HG02642 (cell line): ENCODE data around the gene MDFI.
"Not testable (repeated sequence)": the region's sequence is repeated elsewhere in the genome, so short reads cannot be mapped to it uniquely, and the experiment has no call there.

ENCODE experiments used
- ATAC-seq: cut with Tn5 transposase; IDR thresholded peaks from one replicate; pipeline ENCODE4 v1.9.1; 2021; ENCODE audit warnings: mild to moderate bottlenecking; ENCODE audit not compliant: unreplicated experiment, poor library complexity

MDFI gene

DNA sequence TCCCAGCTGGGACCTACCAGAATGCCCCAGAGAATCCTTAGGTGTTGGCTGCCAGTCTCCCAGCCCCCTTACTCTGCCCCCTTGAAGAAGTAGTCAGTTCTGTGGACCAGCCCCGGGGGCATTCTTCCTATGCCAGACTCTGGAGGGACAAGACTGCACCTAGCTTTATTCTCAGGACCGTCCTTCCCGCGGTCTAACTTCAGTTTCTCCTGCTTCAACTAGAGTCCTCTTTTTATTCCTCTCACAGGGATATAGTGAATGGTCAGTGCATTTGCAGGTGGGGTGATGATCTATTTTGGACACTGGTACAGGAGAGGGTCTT is 35.9 kb upstream of the MDFI start:
- no peak for ATAC-seq

GRCh38 chr6:41602864-41603608 is 35.2 kb upstream of the MDFI start:
- ATAC-seq = peak; percentile 55

- ATAC-seq = no peak
Measured at GRCh38 chr6:41604006-41604405, 34.3 kb upstream of the MDFI start.

DNA sequence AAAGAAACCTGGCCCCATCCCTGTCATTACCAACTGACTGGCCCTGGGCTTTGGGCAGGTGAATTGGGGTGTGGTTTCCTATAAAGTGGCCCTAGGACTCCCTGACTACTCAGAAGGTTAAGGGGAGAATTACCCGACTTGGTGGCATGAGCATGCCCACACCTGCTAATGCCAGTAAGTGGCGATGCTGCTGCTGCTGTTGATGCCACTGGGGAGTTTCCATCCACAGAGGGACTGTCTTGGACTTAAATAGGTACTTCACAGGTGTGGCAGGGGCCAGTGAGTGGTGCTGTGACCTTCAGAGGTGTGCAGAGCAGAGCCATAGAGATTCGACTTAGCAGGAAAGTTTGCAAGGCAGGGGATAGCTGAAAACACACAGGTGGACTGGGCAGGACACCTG is 32.6 kb upstream of the MDFI start:
- no peak for ATAC-seq

DNA sequence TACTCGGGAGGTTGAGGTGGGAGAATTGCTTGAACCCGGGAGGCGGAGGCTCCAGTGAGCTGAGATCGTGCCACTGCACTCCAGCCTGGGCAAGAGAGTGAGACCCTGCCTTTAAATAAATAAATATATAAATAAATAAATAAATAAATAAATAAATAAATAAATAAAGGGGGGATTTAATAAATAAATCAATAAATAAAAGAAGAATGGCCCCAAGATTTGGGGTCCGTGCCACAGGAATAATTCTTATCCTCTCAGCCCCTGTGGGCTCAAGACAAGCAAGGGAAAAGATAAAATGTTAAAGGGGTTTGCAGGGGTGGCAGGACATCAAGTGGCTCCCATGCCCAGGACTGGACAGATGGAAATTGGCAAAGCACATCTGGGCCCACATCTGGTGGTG is 31.2 kb upstream of the MDFI start:
- ATAC-seq = no peak

DNA sequence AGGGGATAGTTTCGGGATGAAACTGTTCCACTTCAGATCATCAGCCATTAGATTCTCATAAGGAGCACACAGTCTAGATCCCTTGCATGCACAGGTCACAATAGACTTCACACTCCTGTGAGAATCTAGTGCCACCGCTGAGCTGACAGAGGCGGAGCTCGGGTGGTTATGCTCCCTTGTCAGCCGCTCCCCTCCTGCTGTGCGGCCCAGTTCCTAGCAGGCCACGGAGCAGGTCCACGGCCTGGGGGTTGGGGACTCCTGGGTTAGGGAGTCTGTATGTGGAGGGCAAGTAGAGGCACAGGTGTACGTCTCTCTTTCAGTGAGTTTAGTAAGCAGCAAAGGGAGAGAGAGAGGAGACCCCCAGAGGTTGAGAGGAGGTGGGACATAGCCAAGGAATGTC is 30.5 kb upstream of the MDFI start:
- ATAC-seq = no peak

GRCh38 chr6:41608443-41609151 is 29.7 kb upstream of the MDFI start:
- no peak for ATAC-seq

DNA sequence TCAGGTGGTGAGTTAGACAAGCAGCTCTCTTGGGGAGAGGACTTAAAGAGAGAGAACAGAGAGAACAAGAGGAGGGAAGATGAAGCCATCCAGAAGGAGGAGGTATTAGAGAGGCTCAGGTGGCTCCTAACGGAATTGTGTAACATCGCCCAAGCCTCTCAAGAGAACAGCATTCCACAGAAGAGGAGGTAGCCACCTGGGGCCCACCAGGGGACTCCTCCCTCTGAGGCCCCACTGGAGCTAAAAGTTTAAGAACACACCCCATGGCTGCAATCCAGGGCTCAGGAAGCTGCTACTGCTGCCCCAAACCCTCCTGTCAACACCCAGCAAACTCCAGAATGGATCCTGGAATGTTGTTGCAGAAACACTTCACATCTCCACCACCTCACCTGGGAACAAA is 23.6 kb upstream of the MDFI start:
- ATAC-seq = no peak

DNA sequence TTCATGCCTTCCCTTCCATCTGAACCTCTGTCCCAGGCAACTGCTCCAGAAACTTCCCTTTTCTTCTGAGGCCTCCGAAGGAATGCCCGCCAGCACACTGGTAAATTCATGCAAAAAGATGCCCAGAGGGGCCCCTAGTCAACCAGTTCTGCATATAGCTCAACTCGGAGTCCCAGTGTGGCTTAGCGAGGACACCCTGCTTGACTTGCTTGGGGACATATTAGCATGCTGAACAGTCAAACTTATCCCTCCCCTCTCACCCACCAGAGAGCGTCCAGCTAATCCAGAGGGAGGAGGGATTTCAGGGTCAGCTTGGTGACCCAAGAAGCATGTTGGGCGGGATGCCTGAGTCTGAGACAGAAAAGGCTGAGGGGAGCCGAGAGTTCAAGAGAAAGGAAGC is 23.0 kb upstream of the MDFI start:
- no peak for ATAC-seq

DNA sequence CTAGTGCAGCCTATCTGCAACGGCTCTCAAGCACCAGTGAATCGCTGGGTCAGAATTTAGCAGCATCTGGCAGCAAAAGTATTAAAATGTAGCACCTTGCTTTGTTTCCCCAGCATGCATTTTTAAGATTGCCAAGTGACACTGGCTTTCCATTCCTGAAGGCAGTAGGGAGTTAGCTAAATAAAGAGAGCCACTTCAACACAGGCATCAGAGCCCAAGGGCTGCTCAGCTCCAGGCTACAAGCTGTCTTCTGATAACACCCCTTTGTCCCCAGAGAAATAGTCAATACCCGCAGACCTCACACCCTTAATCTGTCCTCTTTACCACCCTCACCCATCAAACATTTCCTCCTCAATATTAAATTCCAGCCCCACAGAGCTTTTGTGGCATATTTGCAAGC is 19.7 kb upstream of the MDFI start:
- ATAC-seq = no peak

DNA sequence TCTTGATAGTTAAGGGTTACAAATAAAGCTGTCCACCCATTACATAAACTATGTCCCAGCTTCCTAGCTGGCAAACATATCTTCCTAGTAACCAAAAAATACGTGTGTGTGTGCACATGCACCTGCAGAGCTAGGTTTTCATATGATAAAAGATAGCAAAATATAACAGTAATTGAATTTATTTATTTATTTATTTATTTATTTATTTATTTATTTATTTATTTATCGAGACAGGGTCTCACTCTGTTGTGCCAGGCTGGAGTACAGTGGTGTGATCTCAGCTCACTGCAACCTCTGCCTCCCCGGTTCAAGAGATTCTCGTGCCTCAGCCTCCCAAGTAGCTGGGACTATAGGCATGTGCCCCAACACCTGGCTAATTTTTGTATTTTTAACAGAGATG is 19.1 kb upstream of the MDFI start:
- ATAC-seq = not testable (repeated sequence)

DNA sequence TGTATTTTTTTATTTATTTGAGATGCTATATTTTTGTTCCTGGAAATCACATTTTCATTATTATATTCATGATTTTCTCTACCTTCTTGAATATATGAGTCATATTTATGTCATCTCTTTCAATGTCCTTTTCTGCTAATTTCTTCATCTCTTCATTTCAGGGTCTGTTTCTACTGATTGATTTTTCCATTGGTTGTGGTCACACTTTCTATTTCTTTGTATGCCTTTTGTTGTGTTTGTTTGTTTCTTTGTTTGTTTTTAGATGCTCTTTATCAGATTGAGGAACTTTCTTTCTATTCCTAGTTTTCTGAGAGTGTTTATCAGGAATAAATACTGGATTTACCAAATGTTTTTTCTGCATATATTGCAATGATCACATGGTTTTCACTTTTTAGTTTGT is 16.9 kb upstream of the MDFI start:
- ATAC-seq = no peak

DNA sequence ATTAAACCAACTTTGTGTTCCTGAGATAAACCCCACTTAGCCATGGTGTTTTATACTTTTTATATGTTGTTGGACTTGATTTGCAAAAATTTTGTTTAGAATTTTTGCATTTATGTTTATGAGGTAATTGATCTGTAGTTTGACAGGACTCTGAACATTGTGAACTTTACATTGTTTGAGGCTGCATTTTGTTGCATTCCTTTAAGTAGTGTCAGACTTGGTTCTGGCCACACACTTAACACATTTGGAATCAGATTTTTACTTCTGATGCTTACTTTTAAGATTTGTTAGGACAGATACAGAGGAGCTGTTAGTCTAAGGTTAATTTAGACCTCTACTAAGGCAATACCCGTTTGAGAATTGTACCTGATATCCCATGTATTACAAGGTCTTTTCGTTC is 16.5 kb upstream of the MDFI start:
- no peak for ATAC-seq

DNA sequence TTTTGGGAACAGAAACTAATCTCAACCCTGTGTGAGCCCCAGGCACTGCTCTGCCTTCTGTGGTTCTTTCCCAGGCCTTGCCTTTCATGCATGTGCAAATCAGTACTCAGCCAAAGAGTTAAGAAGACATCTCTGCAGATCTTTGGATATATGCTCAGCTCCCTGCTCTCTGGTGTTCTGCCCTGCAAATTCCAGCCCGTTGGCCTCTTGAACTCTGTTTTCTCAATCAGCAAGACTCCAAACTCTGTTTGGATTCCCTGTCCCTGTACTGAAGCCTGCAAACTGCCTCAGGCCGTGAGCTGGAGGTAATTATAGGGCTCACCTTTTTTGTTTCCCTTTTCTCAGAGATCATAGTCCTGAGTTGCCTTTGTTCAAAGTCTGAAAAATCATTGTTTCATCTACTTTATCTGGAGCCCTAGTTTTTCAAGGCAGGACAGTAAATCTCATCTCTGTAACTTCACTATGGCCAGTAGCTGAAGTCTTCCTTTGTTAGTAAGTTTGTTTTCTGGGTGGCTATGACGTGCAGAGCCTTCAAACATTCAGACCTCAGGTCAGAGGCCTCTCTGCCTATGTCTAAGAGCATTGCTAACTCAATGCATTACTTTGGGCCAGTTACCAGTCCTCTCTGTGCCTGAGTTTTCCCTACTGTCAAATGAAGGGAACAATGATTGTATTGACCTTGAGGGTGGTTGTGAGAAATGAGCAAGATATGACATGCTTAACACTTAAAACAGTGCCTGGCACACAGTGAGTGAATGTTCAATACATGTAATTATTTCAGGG is 15.9 kb upstream of the MDFI start:
- ATAC-seq = no peak

- ATAC-seq = no peak
Measured at GRCh38 chr6:41623330-41623729, 14.9 kb upstream of the MDFI start.

DNA sequence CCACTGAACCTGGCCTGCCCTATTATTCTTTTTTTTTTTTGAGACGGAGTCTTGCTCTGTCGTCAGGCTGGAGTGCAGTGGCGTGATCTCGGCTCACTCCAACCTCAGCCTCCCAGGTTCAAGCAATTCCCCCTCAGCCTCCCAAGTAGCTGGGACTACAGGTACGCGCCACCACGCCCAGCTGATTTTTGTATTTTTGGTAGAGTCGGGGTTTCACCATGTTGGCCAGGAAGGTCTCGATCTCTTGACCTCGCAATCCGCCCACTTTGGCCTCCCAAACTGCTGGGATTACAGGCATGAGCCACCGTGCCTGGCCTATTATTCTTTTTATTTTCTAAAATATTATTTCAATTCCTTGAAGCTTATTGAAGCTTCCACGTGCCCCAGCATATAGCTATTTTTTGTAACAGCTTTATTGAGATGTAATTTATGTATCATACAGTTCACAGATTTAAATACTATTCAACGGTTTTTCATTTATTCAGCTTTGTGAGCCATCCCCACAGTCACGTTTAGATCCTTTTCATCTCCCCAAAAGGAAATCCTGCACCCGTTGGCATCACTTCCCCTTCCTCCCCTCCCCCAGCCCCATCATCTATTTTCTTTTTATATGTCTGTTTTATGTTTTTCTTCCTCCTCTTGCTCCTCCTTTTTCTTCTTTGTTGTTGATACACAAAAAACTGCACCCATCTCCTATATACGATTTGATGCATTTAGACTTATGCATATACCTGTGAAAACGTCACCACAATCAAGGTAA is 13.5 kb upstream of the MDFI start:
- ATAC-seq = no peak

GRCh38 chr6:41625442-41625841 is 12.8 kb upstream of the MDFI start:
- ATAC-seq = no peak

GRCh38 chr6:41626022-41626421 is 12.2 kb upstream of the MDFI start:
- no peak for ATAC-seq

DNA sequence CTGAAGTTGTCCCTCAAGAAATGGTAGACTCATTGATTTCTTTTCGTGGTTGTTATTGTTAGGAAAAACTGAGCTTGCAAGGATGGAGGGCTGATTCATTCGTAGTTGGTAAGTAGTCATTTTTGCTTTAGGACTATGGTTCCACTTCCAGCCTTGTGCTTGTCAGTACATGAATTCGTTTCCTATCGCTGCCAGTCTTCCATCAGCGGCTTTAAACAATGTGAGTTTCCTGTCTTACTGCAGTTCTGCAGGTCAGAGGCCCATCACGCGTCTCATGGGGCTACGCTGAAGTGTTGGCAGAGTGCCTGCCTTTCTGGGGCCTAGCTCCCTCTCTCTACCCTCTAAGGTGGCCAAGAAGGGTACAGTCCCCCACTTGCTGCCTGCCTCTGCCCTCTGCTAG is 11.4 kb upstream of the MDFI start:
- no peak for ATAC-seq

DNA sequence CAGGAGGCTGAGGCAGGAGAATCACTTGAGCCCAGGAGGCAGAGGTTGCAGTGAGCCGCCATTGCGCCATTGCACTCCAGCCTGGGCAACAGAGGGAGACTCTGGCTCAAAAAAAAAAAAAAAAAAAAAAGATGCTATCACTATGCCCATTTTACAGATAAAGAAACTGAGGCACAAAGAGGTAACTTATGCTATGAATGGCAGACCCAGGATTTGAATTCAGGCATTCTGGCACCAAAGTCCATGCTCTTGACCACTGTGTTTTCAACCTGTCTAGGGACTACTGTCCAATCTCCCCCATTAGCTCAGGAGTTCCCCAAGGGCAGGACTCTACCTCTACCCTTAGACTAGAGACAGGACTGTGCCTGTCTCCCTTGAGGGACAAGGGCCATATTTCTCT is 9.1 kb upstream of the MDFI start:
- no peak for ATAC-seq

- no peak for ATAC-seq
Measured at GRCh38 chr6:41630069-41630468, 8.2 kb upstream of the MDFI start.
